Measurements from ENCODE around the gene FOXJ3.

Gene FOXJ3

DNA sequence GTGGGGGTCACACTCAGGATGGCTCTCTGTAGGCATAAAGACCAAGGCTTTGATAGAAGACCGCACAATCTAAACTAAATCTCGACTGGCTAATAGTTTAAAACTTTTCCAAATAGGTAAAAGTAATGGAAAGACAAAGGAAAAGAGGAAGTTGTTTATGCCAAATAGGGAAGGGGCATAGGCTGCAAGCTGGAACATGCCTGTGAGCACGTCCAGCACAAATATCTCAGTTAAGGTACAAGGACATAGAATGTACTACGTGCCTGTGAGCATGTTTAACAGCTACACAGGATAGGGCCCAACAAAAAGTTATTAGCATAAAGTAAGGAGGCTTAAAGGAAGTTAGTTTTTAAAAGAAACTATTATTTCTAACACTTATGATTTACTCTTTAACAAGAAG lies 142.9 kb downstream of the FOXJ3 start:
- TF ChIP-seq, protein P1, sequence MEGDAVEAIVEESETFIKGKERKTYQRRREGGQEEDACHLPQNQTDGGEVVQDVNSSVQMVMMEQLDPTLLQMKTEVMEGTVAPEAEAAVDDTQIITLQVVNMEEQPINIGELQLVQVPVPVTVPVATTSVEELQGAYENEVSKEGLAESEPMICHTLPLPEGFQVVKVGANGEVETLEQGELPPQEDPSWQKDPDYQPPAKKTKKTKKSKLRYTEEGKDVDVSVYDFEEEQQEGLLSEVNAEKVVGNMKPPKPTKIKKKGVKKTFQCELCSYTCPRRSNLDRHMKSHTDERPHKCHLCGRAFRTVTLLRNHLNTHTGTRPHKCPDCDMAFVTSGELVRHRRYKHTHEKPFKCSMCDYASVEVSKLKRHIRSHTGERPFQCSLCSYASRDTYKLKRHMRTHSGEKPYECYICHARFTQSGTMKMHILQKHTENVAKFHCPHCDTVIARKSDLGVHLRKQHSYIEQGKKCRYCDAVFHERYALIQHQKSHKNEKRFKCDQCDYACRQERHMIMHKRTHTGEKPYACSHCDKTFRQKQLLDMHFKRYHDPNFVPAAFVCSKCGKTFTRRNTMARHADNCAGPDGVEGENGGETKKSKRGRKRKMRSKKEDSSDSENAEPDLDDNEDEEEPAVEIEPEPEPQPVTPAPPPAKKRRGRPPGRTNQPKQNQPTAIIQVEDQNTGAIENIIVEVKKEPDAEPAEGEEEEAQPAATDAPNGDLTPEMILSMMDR (IDR thresholded peaks at IDR 0.05; ENCODE audit: extremely low read depth, missing control alignments), result no peak
- DNase-seq (ENCODE audit: low spot score), result no peak

DNA sequence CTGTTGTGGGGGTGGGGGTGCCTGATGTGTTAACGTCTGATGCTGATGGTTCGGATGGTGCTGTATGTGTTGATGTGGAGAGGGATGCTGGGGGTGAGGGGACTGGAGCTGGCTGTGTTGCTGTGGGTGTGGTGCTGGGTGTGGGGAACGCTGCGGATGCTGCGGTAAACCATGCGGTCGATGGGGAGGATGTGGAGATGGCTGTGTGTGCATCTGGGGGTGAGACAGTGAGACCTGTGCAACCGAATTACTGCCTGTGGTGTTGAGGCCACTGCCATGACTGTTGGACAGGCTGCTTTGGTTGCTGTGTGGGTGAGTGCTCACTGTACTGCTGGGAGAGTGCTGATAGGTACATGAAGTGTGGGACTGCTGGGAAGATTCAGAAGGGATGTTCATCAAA lies 143.7 kb downstream of the FOXJ3 start:
- TF ChIP-seq, protein P1 (IDR thresholded peaks at IDR 0.05; ENCODE audit: extremely low read depth, missing control alignments), result no peak
- no peak for DNase-seq (ENCODE audit: low spot score)

DNA sequence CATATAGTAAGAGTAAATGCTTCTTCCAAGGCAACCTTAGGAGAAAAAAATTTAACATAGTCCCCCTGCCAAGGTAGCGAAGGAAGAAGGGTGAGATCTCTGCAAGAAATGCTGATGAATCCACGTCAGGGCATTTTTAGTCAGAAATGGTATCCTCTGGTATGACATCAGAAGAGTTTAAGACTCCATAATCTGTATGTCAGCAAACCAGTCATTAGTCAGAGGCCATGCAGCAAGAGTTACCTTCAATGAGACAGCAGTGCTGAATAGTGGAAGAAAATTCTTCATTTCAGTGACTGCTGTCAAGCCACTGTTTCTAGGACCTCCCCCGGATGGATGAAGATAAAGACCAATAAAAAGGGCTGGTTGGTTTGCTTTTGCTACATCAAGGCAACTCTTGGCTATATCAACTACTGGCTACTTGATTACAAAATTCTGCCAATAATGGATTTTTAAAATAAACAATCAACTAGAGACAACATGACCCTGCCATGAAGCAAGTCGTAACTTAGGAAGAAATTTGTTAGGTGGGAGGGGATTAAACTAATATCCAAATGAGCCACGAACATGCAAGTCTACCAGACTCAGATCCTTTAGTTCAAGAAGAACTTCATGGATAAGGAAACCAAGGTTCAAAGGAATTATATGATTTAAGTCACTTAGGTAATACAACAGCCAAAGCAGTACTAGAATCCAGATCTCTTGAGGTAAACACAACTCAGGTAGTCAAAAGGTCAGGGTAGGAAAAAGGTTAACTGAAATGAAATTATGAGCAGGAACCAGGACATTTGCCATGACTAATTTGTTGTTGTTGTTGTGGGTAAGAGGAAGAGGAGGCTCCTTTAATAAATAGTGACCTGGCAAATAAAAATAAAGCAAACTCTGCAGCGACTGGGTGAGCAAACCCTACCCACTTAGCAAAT lies 144.8 kb downstream of the FOXJ3 start:
- DNase-seq (ENCODE audit: low spot score), result no peak

DNA sequence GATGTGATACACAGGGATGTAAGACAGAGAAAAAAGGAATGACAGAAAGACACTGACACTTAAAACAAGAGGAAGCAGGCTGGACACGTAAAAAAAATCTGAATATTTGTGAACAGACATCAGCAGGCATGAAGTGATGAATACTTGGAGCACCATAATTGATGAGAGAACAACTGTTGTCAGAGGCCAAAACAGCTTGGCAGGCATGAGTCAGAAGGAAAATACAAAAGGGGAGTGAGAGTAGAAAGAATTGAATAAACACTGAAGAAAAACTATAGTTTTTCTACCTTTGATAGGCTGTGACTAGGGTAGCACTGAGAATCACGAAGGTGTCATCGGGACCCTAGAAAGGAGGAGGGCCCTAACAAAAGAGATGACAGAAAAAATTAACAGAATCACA lies 148.9 kb downstream of the FOXJ3 start:
- TF ChIP-seq, protein P1 (IDR thresholded peaks at IDR 0.05; ENCODE audit: extremely low read depth, missing control alignments), result no peak
- no peak for DNase-seq (ENCODE audit: low spot score)

More for the DNA sequence above, 144.8 kb downstream of the FOXJ3 start:
- TF ChIP-seq, protein P1 (IDR thresholded peaks at IDR 0.05; ENCODE audit: extremely low read depth, missing control alignments), result no peak

DNA sequence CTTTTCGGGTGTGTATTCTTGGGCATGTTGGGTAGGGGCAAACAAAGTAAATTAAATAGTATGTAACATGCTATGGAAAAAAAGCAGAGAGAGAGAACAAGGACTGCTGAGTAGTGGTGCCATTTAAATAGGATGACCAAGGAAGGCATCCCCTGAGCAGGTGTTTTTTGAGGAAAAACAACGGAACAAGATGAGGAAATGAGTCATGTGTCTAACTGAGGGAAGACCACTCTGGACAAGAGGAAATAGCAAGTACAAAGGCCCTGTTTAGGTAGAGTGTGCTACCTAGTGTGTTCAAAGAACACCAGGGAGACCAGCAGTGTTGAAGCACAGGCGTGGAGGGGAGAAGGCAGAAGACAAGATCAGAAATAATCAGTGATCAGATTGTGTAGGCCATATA lies 150.4 kb downstream of the FOXJ3 start:
- TF ChIP-seq, protein P1 (IDR thresholded peaks at IDR 0.05; ENCODE audit: extremely low read depth, missing control alignments), result no peak
- no peak for DNase-seq (ENCODE audit: low spot score)

GRCh38 chr1:42183957-42184268 lies 151.1 kb downstream of the FOXJ3 start:
- TF ChIP-seq, protein P1 (IDR thresholded peaks at IDR 0.05; ENCODE audit: extremely low read depth, missing control alignments), result no peak
- DNase-seq (ENCODE audit: low spot score), result no peak

GRCh38 chr1:42183210-42183956 lies 151.7 kb downstream of the FOXJ3 start:
- TF ChIP-seq, protein P1 (IDR thresholded peaks at IDR 0.05; ENCODE audit: extremely low read depth, missing control alignments), result no peak
- DNase-seq (ENCODE audit: low spot score), result no peak

Data from GM20000 (cell line).